HG03457 (cell line): ENCODE data around the gene MARCHF5.
"Not testable (repeated sequence)": the region's sequence is repeated elsewhere in the genome, so short reads cannot be mapped to it uniquely, and the experiment has no call there.

Experiments used
- ATAC-seq: cut with Tn5 transposase; IDR thresholded peaks from one replicate; pipeline ENCODE4 v1.9.1; 2021; ENCODE audit warnings: moderate number of reproducible peaks; ENCODE audit not compliant: unreplicated experiment

The MARCHF5 gene

GRCh38 chr10:92304061-92304460, 13.1 kb downstream of the MARCHF5 start:
- no peak for ATAC-seq

GRCh38 chr10:92305133-92306072, 14.4 kb downstream of the MARCHF5 start:
- no peak for ATAC-seq

- ATAC-seq = no peak
Measured at GRCh38 chr10:92309272-92309671, 18.3 kb downstream of the MARCHF5 start.

- no peak for ATAC-seq
Measured at GRCh38 chr10:92313750-92314149, 22.8 kb downstream of the MARCHF5 start.

- ATAC-seq = no peak
Measured at GRCh38 chr10:92316610-92317009, 25.6 kb downstream of the MARCHF5 start.

GRCh38 chr10:92323079-92323478, 32.1 kb downstream of the MARCHF5 start:
- ATAC-seq = no peak

GRCh38 chr10:92327445-92328433, 36.8 kb downstream of the MARCHF5 start:
- no peak for ATAC-seq

GRCh38 chr10:92328993-92329392, 38.0 kb downstream of the MARCHF5 start:
- no peak for ATAC-seq

- not testable (repeated sequence) for ATAC-seq
Measured at GRCh38 chr10:92329927-92330326, 39.0 kb downstream of the MARCHF5 start.

GRCh38 chr10:92342796-92343195, 51.8 kb downstream of the MARCHF5 start:
- no peak for ATAC-seq

- ATAC-seq = not testable (repeated sequence)
Measured at GRCh38 chr10:92345575-92345974, 54.6 kb downstream of the MARCHF5 start.

GRCh38 chr10:92347035-92347676, 56.2 kb downstream of the MARCHF5 start:
- ATAC-seq = not testable (repeated sequence)

- no peak for ATAC-seq
Measured at GRCh38 chr10:92350411-92350810, 59.4 kb downstream of the MARCHF5 start.

GRCh38 chr10:92354587-92354986, 63.6 kb downstream of the MARCHF5 start:
- no peak for ATAC-seq

GRCh38 chr10:92356041-92356440, 65.1 kb downstream of the MARCHF5 start:
- ATAC-seq = no peak

GRCh38 chr10:92363498-92363897, 72.5 kb downstream of the MARCHF5 start:
- no peak for ATAC-seq

GRCh38 chr10:92366412-92367021, 75.5 kb downstream of the MARCHF5 start:
- no peak for ATAC-seq

GRCh38 chr10:92377962-92378361, 87.0 kb downstream of the MARCHF5 start:
- no peak for ATAC-seq

GRCh38 chr10:92381543-92381954, 90.6 kb downstream of the MARCHF5 start:
- ATAC-seq = no peak

- ATAC-seq = no peak
Measured at GRCh38 chr10:92382631-92383030, 91.7 kb downstream of the MARCHF5 start.
